Cardiac muscle cell (in vitro differentiated cells and primary cell): ENCODE results near the gene NAA50. TPM values are rescaled to one million over a fixed set of nuclear protein-coding genes. Genes with fewer than 3 reads are reported as not detected.

ENCODE experiments used
- DNase-seq, 2 donors: peaks; one replicate each; pipeline versions ENCODE4 v3.0.0 to v3.0.0-alpha.2; 2010 to 2017; ENCODE audit warnings: low read depth in 1 of 2, low spot score in 1 of 2
- H3K27ac ChIP-seq: fragments of 200-600 bp; sonication (generic); 2 replicates; pipeline ENCODE4 v1.5.1; 2016
- H3K27me3 ChIP-seq: fragments of 200-600 bp; sonication (generic); 2 replicates; pipeline ENCODE4 v1.6.0; 2016; ENCODE audit warnings: control low read depth
- H3K36me3 ChIP-seq: fragments of 200-600 bp; sonication (generic); 2 replicates; pipeline ENCODE4 v1.5.1; 2016; ENCODE audit warnings: control low read depth
- H3K4me1 ChIP-seq: fragments of 200-600 bp; sonication (generic); 2 replicates; pipeline ENCODE4 v1.8.1; 2017; ENCODE audit warnings: low read depth, mild to moderate bottlenecking, mixed run types
- H3K4me3 ChIP-seq: fragments of 200-600 bp; sonication (generic); 2 replicates; pipeline ENCODE4 v1.5.1; 2016; ENCODE audit warnings: mild to moderate bottlenecking
- H3K9me3 ChIP-seq: fragments of 200-600 bp; sonication (generic); 2 replicates; pipeline ENCODE4 v1.5.1; 2017; ENCODE audit warnings: low read depth, mild to moderate bottlenecking, control low read depth
- polyA plus RNA-seq: library from polyadenylated mRNA; unstranded; fragments of >200 nt; fragmentation: Nextera tagmentation; extraction: Ambion mirVana; gene quantifications from 2 replicates; pipeline ENCODE4 v1.2.1, GENCODE V29; 2016
- total RNA-seq: library from RNA; depleted of rRNA; stranded (reverse); fragments of >200 nt; gene quantifications from 2 replicates; pipeline ENCODE4 v1.2.3, GENCODE V29; 2016
- TF ChIP-seq, protein P1 (sequence below): IDR thresholded peaks from 2 replicates; pipeline ENCODE4 v1.5.1; 2012; ENCODE audit warnings: low read depth, mild to moderate bottlenecking, low read length

NAA50 gene
- total and polyA plus RNA-seq, 2 experiments from 2014 or later = 66.5 to 127 TPM

DNA sequence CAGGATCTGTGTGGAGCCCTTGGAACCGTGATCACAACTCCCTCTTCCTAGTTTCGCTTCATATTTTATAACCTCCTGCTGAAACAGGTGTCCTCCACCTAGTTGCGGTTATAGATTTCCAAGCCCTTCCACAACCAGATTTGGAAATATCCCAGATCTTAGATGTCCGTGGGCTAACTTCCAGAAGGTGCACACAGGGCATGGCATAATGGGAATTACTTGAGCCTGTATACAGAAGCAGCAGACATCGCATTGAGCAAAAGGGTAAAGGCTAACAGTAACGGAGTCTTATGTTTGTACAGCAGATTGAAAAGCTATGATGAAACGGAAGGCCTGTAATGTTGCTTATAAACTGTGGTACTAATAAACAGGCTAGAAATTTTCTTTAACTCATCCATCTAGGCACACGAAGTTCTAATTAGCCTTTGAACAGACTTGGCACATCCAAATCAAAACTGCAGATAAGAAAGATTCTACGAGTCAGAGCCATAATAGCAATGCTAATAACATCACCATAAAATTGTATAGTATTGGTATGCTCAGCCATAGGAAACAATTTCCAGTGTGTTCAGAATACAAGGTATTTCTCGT lies 48.5 kb downstream of the NAA50 start:
- DNase-seq = peak in 1 of 2 donors; percentile 25
- Histone ChIP-seq H3K9me3 (no peaks in the 10 kb centered on the region), H3K36me3 (no peaks in the 10 kb centered on the region), H3K4me1 (peaks cover 10% of the 10 kb centered on the region), H3K27me3 (no peaks in the 10 kb centered on the region), H3K4me3 (peak overlapping the region; percentile 80), H3K27ac (peak overlapping the region; percentile 91)
- TF ChIP-seq, protein P1, sequence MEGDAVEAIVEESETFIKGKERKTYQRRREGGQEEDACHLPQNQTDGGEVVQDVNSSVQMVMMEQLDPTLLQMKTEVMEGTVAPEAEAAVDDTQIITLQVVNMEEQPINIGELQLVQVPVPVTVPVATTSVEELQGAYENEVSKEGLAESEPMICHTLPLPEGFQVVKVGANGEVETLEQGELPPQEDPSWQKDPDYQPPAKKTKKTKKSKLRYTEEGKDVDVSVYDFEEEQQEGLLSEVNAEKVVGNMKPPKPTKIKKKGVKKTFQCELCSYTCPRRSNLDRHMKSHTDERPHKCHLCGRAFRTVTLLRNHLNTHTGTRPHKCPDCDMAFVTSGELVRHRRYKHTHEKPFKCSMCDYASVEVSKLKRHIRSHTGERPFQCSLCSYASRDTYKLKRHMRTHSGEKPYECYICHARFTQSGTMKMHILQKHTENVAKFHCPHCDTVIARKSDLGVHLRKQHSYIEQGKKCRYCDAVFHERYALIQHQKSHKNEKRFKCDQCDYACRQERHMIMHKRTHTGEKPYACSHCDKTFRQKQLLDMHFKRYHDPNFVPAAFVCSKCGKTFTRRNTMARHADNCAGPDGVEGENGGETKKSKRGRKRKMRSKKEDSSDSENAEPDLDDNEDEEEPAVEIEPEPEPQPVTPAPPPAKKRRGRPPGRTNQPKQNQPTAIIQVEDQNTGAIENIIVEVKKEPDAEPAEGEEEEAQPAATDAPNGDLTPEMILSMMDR = no peak

DNA sequence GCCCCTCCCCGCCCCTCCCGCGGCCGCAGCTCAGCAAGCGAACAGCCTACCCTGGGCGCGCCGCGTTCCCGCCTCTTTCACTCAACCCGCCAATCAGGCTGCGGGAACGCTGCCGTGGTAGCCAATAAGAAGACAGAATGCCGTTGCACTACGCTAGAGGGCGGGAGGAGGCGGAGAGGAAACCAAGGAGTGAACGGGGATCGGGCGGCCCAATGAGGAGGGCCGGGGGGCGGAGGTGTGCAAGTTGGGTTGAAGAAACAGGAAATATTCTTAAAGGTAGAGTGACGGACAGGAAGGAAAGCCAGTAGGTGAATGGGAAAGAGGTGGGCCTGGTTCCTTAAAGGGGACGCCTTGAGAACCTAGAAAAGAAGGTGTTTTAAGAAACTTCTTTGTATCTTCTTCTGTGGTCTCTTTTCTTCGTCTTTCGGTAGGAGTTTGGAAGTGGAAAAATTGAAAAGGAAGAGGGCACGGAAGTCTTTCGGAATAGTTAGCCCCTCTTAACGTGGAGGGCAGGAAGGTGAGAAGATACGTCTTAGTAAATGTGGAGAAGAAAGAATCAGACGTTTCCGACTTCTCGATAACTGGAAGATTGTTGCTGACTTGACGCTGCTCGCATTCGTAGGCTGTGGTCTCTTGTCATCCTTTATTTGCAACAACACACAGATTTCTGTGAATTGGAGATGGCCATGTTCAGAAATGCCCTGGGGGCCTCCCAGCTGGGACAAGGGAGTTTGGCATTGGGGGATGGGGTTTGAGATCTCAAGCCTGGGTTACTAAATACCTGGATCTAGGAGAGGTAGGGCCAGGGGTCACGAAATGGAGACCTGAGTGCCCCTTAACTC lies 49.2 kb downstream of the NAA50 start:
- TF ChIP-seq, protein P1 = no peak
- Histone ChIP-seq H3K27me3 (no peaks in the 10 kb centered on the region), H3K9me3 (no peaks in the 10 kb centered on the region), H3K4me1 (peaks cover 10% of the 10 kb centered on the region), H3K4me3 (peak overlapping the region; percentile 90), H3K36me3 (no peaks in the 10 kb centered on the region), H3K27ac (peak overlapping the region; percentile 98)
- peak; percentile 99 to 100 for DNase-seq

DNA sequence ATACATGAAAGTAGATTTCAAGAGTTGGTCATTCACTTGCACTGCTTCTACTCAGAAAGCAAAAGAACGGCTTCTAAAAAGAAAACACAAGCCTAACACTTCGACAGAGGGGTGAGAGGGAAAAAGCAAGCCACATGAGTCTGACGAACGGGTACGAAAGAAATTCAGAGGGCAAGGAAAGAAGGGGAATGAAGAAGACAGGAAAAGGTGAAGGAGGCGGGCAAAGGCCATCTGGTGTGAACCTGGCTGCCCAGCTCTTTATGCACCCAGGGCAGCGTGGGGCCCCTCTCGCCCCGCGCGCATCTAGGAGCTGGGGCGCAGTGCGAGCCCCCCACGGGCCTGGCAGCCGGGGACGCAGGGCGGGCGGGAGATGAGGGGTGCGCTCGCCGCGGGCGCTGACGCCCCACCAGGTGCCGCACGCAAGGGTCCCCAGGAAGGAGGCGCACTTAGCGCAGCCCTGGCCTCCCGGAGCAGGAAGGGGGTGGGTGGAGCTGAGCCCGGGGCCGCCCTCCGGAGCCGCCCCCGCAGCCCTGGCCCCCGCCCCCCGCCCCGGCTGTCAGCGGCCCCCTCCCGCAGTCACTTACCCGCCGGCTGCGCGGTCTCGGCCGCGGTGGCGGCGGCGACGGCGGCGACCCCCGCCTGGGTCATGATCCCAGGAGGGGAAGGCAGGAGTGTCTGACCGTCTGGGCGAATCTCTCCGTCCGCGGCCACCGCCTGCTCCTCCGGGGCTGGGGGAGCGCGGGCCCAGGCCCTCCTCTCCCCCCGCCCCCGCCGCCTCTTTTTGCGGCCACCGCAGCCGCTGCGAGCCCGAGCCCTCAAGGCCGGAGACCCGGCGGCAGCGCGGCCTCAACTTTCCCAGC lies 50.0 kb downstream of the NAA50 start, which contains the start of gene USF3:
Gene USF3, minus strand, starts transcription at position 857 of the 860 bp plus-strand sequence. CDS start 21,764 bp downstream, outside the sequence.
- TF ChIP-seq, protein P1 = no peak
- DNase-seq = peak; percentile 64 to 77
- Histone ChIP-seq H3K36me3 (no peaks in the 10 kb centered on the region), H3K4me3 (peak within 1 kb of the TSS; percentile 90), H3K9me3 (no peaks in the 10 kb centered on the region), H3K27ac (peak within 1 kb of the TSS; percentile 98), H3K4me1 (peaks cover 10% of the 10 kb centered on the region), H3K27me3 (no peaks in the 10 kb centered on the region)

DNA sequence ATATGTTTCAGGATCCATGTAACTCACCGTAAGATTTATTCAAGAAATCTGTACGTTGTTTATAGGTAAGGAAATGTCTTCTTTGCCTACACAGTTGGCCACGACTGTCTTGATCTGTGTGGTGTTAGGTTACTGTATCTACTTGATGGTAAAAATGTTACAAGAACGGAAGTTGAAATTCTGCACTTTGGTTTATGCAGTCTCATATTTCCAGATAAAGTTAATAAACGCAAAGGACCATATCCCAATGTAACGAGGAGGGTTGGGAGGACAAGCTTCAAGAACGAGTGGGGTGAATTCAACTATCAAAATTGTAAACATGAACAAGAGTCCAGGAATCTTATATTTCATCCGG lies 50.6 kb downstream of the NAA50 start:
- peak overlapping the region; percentile 98 for H3K27ac ChIP-seq
- peak overlapping the region; percentile 90 for H3K4me3 ChIP-seq
- H3K27me3 ChIP-seq = no peaks in the 10 kb centered on the region
- DNase-seq = peak; percentile 4 to 23
- H3K36me3 ChIP-seq = no peaks in the 10 kb centered on the region
- no peaks in the 10 kb centered on the region for H3K9me3 ChIP-seq
- peaks cover 10% of the 10 kb centered on the region for H3K4me1 ChIP-seq
- TF ChIP-seq, protein P1 = no peak

DNA sequence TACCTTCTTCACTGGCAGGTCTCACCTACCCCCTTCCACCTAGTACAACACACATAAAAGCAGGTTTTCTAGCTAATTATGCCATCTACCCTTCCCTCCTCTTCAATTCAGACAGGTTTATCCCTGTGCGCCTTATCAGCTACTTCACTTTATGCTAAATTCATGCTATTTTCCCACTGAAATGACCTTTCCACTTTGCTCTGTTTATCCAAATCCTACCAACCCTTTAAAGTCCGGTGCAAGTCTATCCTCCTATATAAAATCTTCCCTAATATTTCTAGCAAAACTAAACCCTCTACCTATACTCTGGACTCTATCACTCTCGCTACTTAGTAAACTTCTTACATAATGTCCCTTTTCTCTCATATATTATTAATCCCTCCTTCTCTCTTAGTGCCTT lies 55.6 kb downstream of the NAA50 start:
- Histone ChIP-seq H3K36me3 (no peaks in the 10 kb centered on the region), H3K9me3 (no peaks in the 10 kb centered on the region), H3K4me1 (peaks cover 6% of the 10 kb centered on the region), H3K27ac (no peak overlapping the region), H3K27me3 (no peaks in the 10 kb centered on the region), H3K4me3 (no peak overlapping the region)
- DNase-seq = no peak
- TF ChIP-seq, protein P1 = no peak
